ENCODE measurements around the gene MRPS18B.

MRPS18B gene

DNA sequence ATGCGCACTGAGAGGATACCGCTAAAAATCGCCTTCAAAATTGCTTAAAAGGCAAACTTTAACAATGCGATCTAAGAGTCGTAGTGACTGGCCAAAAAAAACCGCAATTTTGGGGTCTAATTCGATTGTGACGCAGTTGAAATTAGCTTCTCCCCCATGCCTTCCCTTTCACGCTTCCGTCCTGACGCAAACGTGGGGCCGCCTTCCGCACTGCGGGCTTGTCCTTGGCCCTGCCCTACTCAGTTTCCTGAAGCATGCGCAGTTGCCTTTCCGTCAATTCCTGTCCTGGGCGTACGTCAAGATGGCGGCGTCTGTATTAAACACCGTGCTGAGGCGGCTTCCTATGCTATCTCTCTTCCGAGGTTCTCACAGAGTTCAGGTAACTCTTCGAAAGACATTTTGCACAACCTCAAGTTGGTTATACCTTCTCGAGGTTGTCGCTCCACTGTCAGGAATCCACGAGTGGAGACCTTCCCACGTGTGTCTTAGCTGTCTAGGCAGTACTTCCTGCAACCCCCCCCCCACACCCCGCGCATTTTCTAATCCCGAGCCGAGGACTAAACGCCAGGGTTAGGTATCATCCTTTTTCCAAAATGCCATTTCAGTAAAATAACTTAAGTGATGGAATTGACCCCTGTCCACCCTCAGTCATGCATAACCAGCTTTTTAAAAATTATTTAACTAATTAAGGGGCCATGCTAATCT, at the start of gene MRPS18B:
TSS of gene MRPS18B (plus strand) at position 276 of the 705 bp plus-strand sequence. CDS start at position 302, 26 bp downstream.
- peak; percentile 97 for DNase-seq

DNA sequence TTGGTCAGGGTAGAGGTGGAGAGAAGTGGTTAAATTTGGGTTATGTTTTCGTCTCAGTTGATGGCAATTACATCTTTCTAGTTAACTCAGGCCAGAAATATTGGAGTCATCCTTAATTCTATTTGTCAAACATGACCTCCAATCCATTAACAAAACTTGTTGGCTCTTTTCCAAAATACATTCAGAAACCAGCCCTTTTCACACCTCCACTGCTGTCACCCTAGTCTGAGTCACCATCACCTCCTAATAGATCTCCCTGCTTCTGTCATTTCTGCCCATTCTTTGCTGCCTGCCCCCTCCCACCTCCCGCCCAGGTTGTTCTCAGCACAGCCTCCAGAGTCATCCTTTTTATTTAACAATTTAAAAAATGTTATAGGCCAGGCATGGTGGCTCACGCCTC, 49.4 kb upstream of the MRPS18B start:
- DNase-seq: no peak

DNA sequence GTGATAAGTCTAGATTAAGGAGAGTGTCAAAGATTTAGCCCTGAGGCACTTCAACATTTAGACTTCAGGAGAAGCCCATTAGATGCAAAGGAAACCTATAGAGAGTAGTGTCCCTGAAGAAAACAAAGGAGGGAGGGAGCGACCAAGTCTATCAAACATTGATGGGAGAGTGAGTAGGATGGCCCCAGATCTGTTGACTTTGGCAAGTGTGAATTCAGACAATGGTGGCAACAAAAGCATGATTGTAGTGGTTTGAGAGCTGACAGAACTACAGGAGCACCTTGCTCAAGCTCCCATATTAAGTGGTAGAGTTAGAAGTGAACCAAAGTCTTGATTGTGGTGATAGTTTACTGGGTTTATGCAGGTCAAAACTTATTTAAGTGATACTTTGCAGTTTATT, 47.4 kb upstream of the MRPS18B start:
- no peak for DNase-seq

DNA sequence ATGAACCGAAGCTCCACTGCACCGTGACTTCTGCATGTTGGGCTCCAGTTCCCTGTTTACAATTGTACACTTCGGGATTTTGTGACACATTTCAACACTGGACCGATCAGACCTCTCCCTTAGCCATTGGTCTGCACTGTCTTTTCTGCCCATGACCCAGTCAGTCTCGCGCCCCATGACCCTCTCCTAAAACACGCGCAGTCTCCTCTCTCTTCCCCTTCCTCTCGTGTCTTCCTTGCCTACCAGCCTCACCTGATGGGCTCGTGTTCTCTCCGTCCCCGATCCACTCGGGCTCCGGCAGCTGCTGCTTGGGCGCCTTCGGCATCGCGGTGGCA, 46.9 kb upstream of the MRPS18B start:
- peak; percentile 49 for DNase-seq

DNA sequence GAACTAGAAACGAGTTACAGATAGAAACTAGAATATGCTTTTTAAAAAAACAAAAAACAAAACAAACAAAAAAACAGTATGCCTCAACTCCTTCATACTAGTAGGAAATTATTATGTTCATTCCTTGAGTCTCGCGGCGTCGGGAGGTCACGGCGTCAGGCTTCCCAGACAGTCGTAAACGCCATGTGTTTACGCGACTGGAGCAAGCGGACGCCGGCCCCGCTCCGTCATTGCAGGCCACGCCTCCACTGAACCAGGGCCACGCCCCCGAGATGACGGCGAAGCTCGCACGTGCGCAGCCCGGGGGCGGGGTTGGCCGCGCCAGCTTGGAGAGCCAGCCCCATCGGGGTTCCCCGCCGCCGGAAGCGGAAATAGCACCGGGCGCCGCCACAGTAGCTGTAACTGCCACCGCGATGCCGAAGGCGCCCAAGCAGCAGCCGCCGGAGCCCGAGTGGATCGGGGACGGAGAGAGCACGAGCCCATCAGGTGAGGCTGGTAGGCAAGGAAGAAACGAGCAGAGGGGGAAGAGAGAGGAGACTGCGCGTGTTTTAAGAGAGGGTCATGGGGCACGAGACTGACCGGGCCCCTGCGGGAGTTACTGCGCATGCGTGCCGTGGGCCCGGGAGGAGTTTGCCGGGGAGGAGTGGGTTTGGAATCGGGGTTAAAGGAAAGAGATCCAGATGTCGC, 46.4 kb upstream of the MRPS18B start, which contains the start of gene ABCF1:
TSS of gene ABCF1 (plus strand) at position 368 of the 687 bp plus-strand sequence. CDS start at position 414, 46 bp downstream.
- DNase-seq: peak; percentile 95

DNA sequence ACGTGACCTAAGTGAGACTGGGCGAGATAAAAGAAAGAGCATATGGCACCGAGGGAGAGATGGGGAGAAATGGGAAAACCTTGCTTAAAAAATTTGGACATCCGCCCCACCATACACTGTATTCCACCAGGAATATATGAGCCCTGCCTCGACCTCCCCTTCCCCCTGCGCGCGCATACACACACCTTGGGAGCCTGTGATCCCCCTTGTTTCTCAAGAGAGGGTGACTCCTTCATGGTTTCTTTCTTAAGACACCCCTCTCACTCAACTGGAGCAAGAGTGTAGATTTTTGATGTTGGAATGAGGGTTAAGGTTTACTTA, 45.9 kb upstream of the MRPS18B start:
- DNase-seq: no peak

DNA sequence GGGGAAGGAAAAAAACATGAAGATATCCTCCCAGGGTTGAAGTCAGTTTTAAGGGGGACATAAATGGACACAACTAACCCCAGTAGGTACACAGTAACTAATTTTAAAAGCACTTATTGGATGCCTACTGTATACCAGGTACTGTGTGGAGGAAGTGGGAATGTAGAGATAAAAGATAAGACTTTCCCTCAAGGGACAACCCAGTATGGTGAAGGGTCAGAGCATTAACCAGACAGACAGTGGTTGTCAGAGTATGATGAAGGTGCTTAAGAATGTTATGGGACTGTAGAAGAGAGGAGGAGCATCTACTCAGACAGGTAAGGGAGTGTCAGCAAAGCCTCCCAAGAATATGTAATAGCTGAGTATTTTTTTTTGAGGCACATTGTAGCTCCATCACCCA, 45.5 kb upstream of the MRPS18B start:
- no peak for DNase-seq

DNA sequence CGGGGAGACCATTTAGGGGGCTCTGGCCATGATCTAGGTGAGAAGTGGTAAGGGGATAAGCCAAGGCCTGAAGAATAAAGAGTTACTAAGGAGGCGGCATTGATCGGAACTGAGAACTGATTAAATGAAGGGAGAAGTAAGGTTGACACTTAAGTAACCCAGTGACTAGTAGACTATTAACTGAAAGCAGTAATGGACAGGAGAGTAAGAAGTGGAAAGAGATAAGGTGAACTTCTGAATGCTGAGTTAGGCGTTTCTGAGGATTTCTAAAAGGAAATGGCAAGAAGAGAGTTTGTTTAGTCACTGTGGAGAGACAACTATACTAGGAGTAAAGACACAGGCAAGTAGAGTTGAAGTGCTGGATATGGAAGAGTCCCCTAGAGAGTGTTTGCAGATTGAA, 44.5 kb upstream of the MRPS18B start:
- no peak for DNase-seq

DNA sequence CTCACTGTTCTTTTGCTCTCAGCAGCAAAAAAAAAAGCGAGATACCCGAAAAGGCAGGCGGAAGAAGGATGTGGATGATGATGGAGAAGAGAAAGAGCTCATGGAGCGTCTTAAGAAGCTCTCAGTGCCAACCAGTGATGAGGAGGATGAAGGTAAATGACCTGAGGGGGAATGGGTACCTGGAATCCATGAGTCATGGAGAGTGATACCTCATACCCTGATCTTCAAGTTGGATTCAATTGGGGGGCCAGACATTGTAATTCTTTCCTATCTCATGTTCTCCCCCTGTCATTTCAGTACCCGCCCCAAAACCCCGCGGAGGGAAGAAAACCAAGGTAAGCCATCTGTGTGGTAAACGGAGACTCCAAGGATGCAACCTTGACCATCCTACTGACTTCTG, 39.6 kb upstream of the MRPS18B start:
- DNase-seq: no peak

DNA sequence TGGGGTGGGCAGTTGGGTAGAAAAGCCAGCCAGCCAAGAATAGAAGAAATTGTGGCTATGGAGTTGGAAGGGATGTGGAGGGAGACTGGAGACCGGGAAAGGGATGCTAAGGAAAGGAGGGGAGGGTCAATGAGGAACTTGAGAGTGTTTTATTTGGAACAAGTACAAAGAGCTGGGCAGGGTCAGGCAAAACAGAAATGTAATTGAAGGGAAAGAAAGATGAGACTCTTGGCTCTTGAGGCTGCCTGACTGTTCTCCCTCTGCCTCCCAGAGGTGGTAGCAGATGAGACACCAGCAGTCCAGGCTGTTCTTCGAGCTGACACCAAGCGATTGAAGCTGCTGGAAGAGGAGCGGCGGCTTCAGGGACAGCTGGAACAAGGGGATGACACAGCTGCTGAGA, 33.7 kb upstream of the MRPS18B start:
- no peak for DNase-seq

DNA sequence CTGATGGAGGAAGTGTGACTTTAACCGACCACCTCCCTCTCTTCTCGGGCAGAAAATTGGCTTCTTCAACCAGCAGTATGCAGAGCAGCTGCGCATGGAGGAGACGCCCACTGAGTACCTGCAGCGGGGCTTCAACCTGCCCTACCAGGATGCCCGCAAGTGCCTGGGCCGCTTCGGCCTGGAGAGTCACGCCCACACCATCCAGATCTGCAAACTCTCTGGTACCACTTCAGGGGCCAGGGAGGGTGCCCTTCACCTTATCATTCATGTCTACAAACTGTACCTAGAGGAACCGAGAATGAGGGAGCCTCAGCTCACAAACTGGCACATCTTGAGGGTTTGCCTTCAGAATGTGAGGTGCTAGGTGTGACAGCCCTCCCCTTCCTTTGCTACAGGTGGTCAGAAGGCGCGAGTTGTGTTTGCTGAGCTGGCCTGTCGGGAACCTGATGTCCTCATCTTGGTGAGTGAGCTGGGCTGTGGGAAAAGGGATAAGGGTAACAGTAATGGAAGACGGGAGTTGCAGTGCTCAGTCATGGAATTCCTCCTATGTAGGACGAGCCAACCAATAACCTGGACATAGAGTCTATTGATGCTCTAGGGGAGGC, 27.8 kb upstream of the MRPS18B start:
- no peak for DNase-seq

DNA sequence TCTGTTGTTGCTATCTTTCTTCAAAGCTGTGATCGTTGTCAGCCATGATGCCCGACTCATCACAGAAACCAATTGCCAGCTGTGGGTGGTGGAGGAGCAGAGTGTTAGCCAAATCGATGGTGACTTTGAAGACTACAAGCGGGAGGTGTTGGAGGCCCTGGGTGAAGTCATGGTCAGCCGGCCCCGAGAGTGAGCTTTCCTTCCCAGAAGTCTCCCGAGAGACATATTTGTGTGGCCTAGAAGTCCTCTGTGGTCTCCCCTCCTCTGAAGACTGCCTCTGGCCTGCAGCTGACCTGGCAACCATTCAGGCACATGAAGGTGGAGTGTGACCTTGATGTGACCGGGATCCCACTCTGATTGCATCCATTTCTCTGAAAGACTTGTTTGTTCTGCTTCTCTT, 27.1 kb upstream of the MRPS18B start:
- no peak for DNase-seq

DNA sequence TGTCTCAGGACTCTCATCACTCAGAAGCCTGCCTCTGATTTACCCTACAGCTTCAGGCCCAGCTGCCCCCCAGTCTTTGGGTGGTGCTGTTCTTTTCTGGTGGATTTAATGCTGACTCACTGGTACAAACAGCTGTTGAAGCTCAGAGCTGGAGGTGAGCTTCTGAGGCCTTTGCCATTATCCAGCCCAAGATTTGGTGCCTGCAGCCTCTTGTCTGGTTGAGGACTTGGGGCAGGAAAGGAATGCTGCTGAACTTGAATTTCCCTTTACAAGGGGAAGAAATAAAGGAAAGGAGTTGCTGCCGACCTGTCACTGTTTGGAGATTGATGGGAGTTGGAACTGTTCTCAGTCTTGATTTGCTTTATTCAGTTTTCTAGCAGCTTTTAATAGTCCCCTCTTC, 26.6 kb upstream of the MRPS18B start:
- no peak for DNase-seq

DNA sequence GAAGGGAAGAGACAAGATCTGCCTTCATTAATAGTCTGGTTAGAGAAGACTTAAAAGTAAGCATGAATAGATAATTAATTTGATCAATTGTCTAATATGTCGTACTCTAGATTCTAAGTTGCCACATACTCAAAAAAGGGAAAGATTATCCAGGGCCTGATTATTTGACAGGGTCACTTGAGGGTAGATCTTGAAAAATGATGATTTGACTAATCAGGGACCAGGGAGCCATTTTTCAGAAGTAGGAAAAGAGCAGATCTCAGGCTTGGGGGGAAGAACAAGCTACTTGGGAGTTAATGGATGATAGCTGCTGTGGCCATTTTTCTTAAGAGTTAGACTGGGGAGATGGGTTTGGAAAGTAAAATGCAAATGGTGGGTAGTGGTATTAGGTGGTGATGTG, 25.4 kb upstream of the MRPS18B start:
- DNase-seq: no peak

DNA sequence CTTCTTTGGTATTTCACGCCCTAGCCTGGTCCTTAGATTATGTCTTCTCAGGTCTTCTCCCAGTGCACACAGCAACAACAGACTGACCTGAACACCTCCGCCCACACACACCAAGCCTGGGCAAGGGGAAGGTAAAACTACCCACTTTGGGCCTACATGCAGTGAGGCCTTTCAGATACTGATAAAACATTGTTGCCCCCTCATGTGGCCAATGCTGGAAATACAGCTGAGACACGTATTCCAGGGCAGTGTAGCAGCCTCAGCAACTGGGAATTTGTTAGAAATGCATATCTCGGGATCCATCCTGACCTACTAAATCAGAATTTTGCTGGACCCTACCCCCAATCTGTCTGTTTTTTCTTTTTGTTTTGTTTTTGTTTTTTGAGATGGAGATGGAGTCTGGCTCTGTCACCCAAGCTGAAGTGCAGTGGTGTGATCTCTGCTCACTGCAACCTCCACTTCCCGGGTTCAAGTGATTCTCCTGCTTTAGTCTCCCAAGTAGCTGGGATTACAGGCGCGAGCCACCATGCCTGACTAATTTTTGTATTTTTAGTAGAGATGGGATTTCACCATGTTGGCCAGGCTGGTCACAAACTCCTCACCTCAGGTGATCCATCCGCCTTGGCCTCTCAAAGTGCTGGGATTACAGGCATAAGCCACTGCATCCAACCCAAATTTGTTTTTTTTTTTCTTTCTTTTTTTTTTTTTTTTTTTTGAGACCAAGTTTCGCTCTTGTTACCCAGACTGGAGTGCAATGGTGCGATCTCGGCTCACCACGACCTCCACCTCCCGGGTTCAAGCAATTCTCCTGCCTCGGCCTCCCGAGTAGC, 20.1 kb upstream of the MRPS18B start:
- peak; percentile 61 for DNase-seq

DNA sequence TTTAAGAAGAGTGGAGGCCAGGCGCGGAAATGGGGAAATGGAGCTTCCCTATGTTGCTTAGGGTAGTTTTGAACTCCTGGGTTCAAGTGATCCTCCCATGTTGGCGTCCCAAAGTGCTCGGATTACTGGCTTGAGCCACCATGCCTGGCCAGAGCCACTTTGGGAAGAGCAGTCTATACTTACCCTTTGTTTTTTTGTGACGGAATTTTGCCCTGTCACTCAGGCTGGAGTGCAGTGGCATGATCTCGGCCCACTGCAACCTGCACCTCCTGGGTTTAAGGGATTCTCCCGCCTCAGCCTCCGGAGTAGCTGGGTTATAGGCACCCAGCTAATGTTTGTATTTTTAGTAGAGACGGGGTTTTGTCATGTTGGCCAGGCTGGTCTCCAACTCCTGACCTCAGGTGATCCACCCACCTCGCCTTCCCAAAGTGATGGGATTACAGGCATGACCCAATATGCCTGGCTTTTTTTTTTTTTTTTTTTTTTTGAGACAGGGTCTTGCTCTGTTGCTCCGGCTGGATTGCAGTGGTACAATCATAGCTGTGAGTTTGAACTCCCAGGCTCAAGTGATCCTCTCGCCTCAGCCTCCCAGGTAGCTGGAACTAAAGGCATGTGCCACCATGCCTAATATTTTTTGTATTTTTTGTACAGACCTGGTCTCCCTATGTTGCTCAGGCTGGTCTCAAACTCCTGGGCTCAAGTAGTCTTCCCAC, 18.6 kb upstream of the MRPS18B start:
- DNase-seq: no peak

DNA sequence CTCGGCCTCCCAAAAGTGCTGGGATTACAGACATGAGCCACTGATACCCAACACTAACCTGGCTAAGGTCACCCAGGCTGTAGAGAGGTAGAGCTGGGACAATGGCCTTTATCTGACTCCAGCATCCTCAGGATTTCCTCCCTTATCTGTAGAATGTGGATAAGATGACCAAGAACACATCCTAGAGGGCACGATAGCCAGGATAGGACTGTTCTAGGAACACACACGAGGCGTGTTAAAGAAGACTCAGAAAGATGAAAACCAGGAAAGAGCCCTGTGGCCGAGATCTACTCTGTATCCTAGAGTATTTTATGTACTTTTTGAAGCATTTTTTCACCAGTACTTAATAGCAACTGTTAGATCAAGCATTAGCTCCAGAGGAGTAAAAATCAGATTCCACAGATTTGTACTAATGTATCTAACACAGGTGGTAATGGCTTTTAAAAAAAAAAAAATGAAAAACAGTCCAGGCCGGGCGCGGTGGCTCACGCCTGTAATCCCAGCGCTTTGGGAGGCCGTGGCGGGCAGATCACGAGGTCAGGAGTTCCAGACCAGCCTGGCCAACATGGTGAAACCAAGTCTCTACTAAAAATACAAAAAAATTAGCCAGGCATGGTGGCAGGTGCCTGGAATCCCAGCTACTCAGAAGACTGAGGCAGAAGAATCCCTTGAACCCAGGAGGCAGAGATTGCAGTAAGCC, 17.9 kb upstream of the MRPS18B start:
- DNase-seq: no peak

DNA sequence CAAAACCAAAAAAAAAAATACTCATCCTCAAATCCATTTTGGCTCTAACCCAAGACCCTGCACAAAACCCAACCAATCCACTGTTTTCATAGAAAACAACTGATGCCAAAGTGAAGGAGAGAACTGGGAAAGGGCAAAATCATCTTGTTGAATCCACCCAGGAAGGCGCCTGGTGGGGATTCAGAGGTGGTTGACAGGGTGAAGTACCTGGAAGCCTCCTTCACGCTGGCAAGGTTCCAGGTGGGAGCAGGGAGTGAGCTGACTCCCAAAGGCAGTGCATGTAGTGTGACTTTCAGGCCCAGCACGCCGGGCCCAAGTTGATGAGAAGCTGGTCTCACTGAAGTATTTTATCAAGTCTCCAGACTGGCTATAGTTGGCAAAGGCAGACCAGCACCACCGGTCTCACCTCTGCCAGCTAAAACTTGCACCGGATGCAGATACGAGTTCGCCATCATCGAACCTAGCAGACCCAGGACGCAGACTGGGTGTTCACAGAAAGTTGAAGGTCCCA, 17.1 kb upstream of the MRPS18B start:
- no peak for DNase-seq

DNA sequence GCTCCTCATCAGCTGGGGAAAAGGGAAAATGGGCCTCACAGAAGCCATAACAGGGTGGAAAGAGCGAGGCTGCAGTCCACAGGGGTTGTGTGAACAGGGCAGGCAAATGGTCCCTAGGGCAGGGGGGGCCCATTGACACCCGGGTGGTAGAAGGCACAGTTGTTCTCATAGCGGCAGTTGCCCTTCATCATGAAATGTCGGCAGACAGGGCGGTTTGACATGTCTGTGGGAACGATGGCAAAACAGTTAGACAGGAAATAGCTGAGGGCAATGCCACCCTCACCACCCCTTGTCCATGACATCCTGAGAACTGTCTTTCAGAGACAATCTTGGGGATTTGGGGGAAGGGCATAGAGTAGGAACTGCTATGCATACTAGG, 16.2 kb upstream of the MRPS18B start:
- no peak for DNase-seq

DNA sequence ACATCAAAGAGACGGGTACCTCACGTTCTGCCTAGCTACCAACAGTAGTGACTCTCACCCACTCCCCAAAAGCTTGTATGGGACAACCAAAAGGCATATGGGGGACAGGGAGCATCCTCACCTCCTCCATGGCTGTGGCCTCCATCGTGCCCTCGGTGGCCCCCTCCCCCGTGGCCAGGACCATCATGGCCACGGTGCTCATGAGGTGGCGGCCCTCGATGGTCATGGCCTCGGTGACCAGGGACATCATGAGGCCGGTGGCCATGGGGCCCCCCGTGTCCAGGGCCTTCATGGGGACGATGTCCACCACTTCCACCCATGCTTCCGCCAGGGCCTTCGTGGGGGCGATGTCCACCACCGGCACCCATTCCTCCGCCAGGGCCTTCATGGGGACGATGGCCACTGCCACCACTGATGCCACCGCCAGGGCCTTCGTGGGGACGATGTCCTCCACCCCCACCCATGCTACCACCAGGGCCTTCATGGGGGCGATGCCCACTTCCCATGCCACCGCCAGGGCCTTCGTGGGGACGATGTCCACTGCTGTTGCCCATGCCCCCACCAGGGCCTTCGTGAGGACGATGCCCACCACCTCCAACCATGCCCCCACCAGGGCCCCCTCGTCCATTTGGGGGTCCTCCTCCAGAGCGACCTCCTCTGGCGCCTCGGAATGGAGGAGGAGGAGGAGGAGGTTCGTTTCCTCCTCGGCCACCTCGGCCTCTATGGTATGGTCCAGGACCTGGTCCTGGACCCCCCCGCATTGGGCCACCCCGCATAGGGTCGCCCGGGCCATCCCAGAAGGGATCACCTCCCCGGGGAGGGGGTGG, 15.6 kb upstream of the MRPS18B start:
- no peak for DNase-seq

DNA sequence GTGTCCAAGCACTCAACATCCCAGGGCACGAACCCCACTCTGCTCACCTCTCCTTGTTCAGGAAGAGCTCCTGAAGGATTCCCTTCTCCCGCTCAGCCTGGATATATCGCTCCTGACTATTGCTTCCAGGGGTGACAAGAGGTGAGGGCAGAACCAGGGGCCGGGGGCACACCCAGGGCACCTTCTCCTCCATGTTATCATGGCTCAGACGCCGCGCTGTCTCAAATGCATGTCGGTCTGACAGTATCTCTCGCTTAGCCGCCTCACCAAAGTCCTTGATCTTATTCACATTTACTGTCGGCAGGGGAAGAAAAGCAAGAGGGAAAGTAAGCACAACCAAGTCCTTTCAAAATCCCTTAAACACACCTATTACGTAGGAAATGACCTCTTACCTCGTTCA, 13.7 kb upstream of the MRPS18B start:
- DNase-seq: no peak

All from MV-4-11 (cell line).